Hepatocyte (in vitro differentiated cells): Measurements from ENCODE around the gene DCAF4.
"Not testable (repeated sequence)": the region's sequence is repeated elsewhere in the genome, so short reads cannot be mapped to it uniquely, and the experiment has no call there.

Source experiments
- EZH2 ChIP-seq: fragments of 200-600 bp; sonication (generic); IDR thresholded peaks from 2 replicates; pipeline ENCODE4 v1.6.1; 2016; ENCODE audit warnings: antibody characterized with exemption, mild to moderate bottlenecking, borderline replicate concordance
- EZH2phosphoT487 ChIP-seq: fragments of 200-600 bp; sonication (generic); IDR thresholded peaks from one replicate; pipeline ENCODE4 v1.6.1; 2018; ENCODE audit warnings: antibody characterized with exemption, mild to moderate bottlenecking, low read depth, moderate library complexity; ENCODE audit not compliant: unreplicated experiment, severe bottlenecking
- TF ChIP-seq, protein P1 (sequence below): fragments of 200-600 bp; sonication (generic); IDR thresholded peaks from 2 replicates; pipeline ENCODE4 v1.5.1; 2016; ENCODE audit warnings: antibody characterized with exemption, mild to moderate bottlenecking; ENCODE audit not compliant: poor library complexity

DNA sequence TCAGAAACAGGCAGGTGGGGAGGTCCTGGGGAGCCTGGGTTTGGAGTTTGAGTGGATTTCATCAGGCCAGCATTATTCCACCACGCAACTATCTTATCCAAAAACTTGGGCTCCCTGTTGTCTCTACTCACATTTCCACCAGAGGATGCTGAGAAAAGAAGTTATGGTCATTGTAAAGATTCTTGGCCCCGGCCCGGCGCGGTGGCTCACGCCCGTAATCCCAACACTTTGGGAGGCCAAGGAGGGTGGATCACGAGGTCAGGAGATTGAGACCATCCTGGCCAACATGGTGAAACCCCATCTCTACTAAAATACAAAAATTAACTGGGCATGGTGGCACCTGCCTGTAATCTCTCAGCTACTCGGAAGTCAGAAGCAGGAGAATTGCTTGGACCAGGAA is 30.5 kb downstream of the DCAF4 start:
- TF ChIP-seq, protein P1, sequence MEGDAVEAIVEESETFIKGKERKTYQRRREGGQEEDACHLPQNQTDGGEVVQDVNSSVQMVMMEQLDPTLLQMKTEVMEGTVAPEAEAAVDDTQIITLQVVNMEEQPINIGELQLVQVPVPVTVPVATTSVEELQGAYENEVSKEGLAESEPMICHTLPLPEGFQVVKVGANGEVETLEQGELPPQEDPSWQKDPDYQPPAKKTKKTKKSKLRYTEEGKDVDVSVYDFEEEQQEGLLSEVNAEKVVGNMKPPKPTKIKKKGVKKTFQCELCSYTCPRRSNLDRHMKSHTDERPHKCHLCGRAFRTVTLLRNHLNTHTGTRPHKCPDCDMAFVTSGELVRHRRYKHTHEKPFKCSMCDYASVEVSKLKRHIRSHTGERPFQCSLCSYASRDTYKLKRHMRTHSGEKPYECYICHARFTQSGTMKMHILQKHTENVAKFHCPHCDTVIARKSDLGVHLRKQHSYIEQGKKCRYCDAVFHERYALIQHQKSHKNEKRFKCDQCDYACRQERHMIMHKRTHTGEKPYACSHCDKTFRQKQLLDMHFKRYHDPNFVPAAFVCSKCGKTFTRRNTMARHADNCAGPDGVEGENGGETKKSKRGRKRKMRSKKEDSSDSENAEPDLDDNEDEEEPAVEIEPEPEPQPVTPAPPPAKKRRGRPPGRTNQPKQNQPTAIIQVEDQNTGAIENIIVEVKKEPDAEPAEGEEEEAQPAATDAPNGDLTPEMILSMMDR = not testable (repeated sequence)
- not testable (repeated sequence) for TF ChIP-seq EZH2, EZH2phosphoT487
